K562 (cell line): ENCODE results near the gene GTPBP1. TPM values are rescaled to one million over a fixed set of nuclear protein-coding genes. Genes with fewer than 3 reads are reported as not detected.

ENCODE experiments used
- ATAC-seq: fragments of 200-7000 bp; cut with Tn5 transposase; 3 replicates; pipeline ENCODE4 v1.9.1; 2020; ENCODE audit warnings: moderate library complexity
- BruUV-seq: library from RNA; stranded (reverse); fragments of 400-500 nt; replicated peaks from 2 replicates; lab custom pipeline; 2021; lab: Mats Ljungman, UMichigan
- CTCF ChIA-PET: fragments of 300-600 bp; formaldehyde crosslinking; extraction: SDS; loops from one replicate; lab custom pipeline; 2021; ENCODE audit warnings: low intra/inter-chr PET ratio; lab: Yijun Ruan, JAX
- POLR2A ChIA-PET: fragments of 300-600, 350-650 bp; sonication (Branson Sonifier 250); formaldehyde crosslinking; extraction: SDS; loops from one replicate; lab custom pipeline; 2021; ENCODE audit warnings: antibody characterized with exemption, inconsistent platforms; lab: Yijun Ruan, JAX
- DNase-seq, 4 experiments: peaks; one replicate each; pipeline versions ENCODE4 v3.0.0 to v3.0.0-alpha.2; 2011 to 2018; ENCODE audit warnings: low spot score in 3 of 4, mixed read lengths in 3 of 4; ENCODE audit errors: extremely low read depth in 1 of 4
- FAIRE-seq: peaks from 2 replicates; lab custom pipeline; 2011; peaks lifted over from hg19 to GRCh38; lab: Jason Lieb, UNC
- H2AFZ ChIP-seq: 2 replicates; pipeline ENCODE4 v1.6.0; 2011; ENCODE audit warnings: low read depth, low read length, control low read depth, inconsistent platforms
- H3K27ac ChIP-seq: fragments of 200-600 bp; 3 replicates; pipeline ENCODE4 v1.8.0; 2011; ENCODE audit warnings: low read depth, mild to moderate bottlenecking, control low read depth, inconsistent platforms, low read length, moderate library complexity, mixed read lengths; ENCODE audit errors: extremely low read depth
- H3K27me3 ChIP-seq, 2 experiments: fragments of 300-600 bp in 1 of 2; 2 replicates in 1 of 2; 3 replicates in 1 of 2; pipeline versions ENCODE4 v1.6.0 to v1.8.0; 2011; ENCODE audit warnings: inconsistent platforms in 2 of 2, low read length in 2 of 2, mild to moderate bottlenecking in 1 of 2, mixed read lengths in 1 of 2, moderate library complexity in 1 of 2; ENCODE audit not compliant: control insufficient read depth in 2 of 2, insufficient read depth in 2 of 2
- H3K36me3 ChIP-seq: fragments of 300-600 bp; 3 replicates; pipeline ENCODE4 v1.8.0; 2011; ENCODE audit warnings: mild to moderate bottlenecking, low read length, inconsistent platforms; ENCODE audit not compliant: control insufficient read depth, insufficient read depth
- H3K4me1 ChIP-seq, 2 experiments: fragments of 200-600 bp in 1 of 2; replicated peaks in 1 of 2; 2 replicates in 1 of 2; 3 replicates in 1 of 2; pipeline versions ENCODE4 v1.5.1 to v1.8.0; 2011; ENCODE audit warnings: inconsistent platforms in 2 of 2, low read length in 2 of 2, mild to moderate bottlenecking in 1 of 2, mixed read lengths in 1 of 2, moderate library complexity in 1 of 2; ENCODE audit not compliant: control insufficient read depth in 2 of 2, insufficient read depth in 2 of 2
- H3K4me2 ChIP-seq: 2 replicates; pipeline ENCODE4 v1.6.1; 2011; ENCODE audit warnings: low read length, control low read depth, inconsistent platforms, mixed read lengths; ENCODE audit not compliant: insufficient read depth
- H3K4me3 ChIP-seq: fragments of 200-600 bp; sonication (generic), shearing (Covaris generic); 2 replicates; pipeline ENCODE4 v1.5.1; 2016; ENCODE audit warnings: control low read depth, inconsistent platforms
- H3K79me2 ChIP-seq: fragments of 200-600 bp; 3 replicates; pipeline ENCODE4 v1.8.0; 2011; ENCODE audit warnings: low read length, inconsistent platforms; ENCODE audit not compliant: control insufficient read depth, insufficient read depth
- H3K9ac ChIP-seq, 2 experiments: 2 replicates each; pipeline versions ENCODE4 v1.6.0 to v1.6.1; 2011; ENCODE audit warnings: low read depth in 2 of 2, low read length in 2 of 2, control low read depth in 1 of 2, inconsistent platforms in 1 of 2, mild to moderate bottlenecking in 1 of 2, mixed read lengths in 1 of 2; ENCODE audit not compliant: insufficient read depth in 1 of 2
- H3K9me1 ChIP-seq: one replicate; pipeline ENCODE4 v1.6.0; 2011; ENCODE audit warnings: inconsistent platforms, mild to moderate bottlenecking, low read length, moderate library complexity; ENCODE audit not compliant: control insufficient read depth, insufficient read depth
- H3K9me3 ChIP-seq: replicated peaks from 2 replicates; pipeline ENCODE4 v1.5.1; 2011; ENCODE audit warnings: low read depth, low read length, inconsistent platforms; ENCODE audit not compliant: control insufficient read depth, insufficient read depth
- H4K20me1 ChIP-seq: replicated peaks from 2 replicates; pipeline ENCODE4 v1.6.1; 2011; ENCODE audit warnings: low read length, inconsistent platforms, mixed read lengths; ENCODE audit not compliant: control insufficient read depth, insufficient read depth
- CBFA2T3 ChIP-seq: fragments of 450-650 bp; IDR thresholded peaks from 2 replicates; pipeline ENCODE4 v1.6.1; 2017
- CXXC5 ChIP-seq: fragments of 250-450 bp; sonication (Bioruptor Pico); IDR thresholded peaks from 2 replicates; pipeline ENCODE4 v1.8.0; 2022; ENCODE audit warnings: inconsistent platforms, mild to moderate bottlenecking, moderate library complexity
- NFE2L1 ChIP-seq: fragments of 450-650 bp; IDR thresholded peaks from 2 replicates; pipeline ENCODE4 v1.6.1; 2016; ENCODE audit warnings: missing genetic modification characterization, low read depth, mild to moderate bottlenecking, missing compliant biosample characterization, moderate library complexity, borderline replicate concordance
- PTTG1 ChIP-seq: fragments of 450-650 bp; IDR thresholded peaks from 2 replicates; pipeline ENCODE4 v1.6.1; 2016; ENCODE audit warnings: low read depth, mild to moderate bottlenecking, missing genetic modification characterization, missing compliant biosample characterization
- TRIM28 ChIP-seq: fragments of 450-650 bp; IDR thresholded peaks from 2 replicates; pipeline ENCODE4 v1.6.1; 2017
- ZNF174 ChIP-seq: fragments of 250-450 bp; sonication (Bioruptor Pico); IDR thresholded peaks from 2 replicates; pipeline ENCODE4 v1.4.0; 2020; ENCODE audit warnings: mild to moderate bottlenecking
- WGBS: fragments of 100-300 bp; shearing (Covaris generic); methylation state at CpG from one replicate; pipeline ENCODE4 v1.1.6; 2016; ENCODE audit warnings: low coverage, mixed read lengths; ENCODE audit not compliant: insufficient coverage; ENCODE audit errors: missing lambda C conversion rate; 5-methylcytosine and 5-hydroxymethylcytosine counted together
- in situ Hi-C: fragments of 300-500 bp; cut with MboI; formaldehyde crosslinking; loops from 4 replicates; pipeline ENCODE4 v1.15.0; 2018; ENCODE audit warnings: inconsistent platforms, mixed read lengths
- intact Hi-C: fragments of 100-400 bp; cut with micrococcal nuclease; formaldehyde crosslinking; loops from 2 replicates; pipeline ENCODE4 v1.14.2; 2022
- polyA plus RNA-seq, 8 experiments: library from polyadenylated mRNA; depleted of rRNA in 4 of 8; stranded (reverse) in 5 of 8; unstranded in 3 of 8; fragments of >200 nt; fragmentation: Nextera tagmentation in 2 of 8; fragmentation: Illumina TruSeq in 1 of 8; extraction: Ambion mirVana in 2 of 8; extraction: Trizol in 1 of 8; gene quantifications; 2 replicates each; pipeline versions ENCODE4 v1.2.1 to v1.2.3, GENCODE V29; 2011 to 2014; ENCODE audit warnings: inconsistent platforms in 1 of 8, missing spikeins in 1 of 8
- total RNA-seq, 7 experiments: library from RNA; depleted of rRNA in 6 of 7; stranded (reverse); fragments of >200 nt in 6 of 7; fragmentation: Illumina TruSeq in 2 of 7; extraction: Trizol in 2 of 7; gene quantifications; 2 replicates each; pipeline versions ENCODE4 v1.2.1 to v1.2.3, GENCODE V29; 2011 to 2021; ENCODE audit warnings: low replicate concordance in 1 of 7
- TF ChIP-seq, protein P1 (sequence below): fragments of 200-800 bp; sonication (Bioruptor generic); IDR thresholded peaks from 2 replicates; pipeline ENCODE4 v1.6.1; 2016; ENCODE audit warnings: missing genetic modification characterization, missing compliant biosample characterization
- TF ChIP-seq, protein P2 (sequence below): sonication (generic); formaldehyde crosslinking; IDR thresholded peaks from 2 replicates; pipeline ENCODE4 v1.8.0; 2022; ENCODE audit warnings: mild to moderate bottlenecking, missing genetic modification reagents, borderline replicate concordance
- TF ChIP-seq, protein P3 (sequence below): sonication (generic); formaldehyde crosslinking; IDR thresholded peaks from 2 replicates; pipeline ENCODE4 v1.8.0; 2022; ENCODE audit warnings: missing genetic modification reagents, mild to moderate bottlenecking, moderate library complexity, borderline replicate concordance
- TF ChIP-seq, protein P4 (sequence below): fragments of 450-650 bp; IDR thresholded peaks from 2 replicates; pipeline ENCODE4 v1.6.1; 2016; ENCODE audit warnings: mild to moderate bottlenecking

Gene GTPBP1
- total and polyA plus RNA-seq, 9 of the 15 experiments (the other 6 are each of a cell fraction or from before 2014, with no cell fraction given) = 0.83 to 53.2 (median 23.3) TPM

DNA sequence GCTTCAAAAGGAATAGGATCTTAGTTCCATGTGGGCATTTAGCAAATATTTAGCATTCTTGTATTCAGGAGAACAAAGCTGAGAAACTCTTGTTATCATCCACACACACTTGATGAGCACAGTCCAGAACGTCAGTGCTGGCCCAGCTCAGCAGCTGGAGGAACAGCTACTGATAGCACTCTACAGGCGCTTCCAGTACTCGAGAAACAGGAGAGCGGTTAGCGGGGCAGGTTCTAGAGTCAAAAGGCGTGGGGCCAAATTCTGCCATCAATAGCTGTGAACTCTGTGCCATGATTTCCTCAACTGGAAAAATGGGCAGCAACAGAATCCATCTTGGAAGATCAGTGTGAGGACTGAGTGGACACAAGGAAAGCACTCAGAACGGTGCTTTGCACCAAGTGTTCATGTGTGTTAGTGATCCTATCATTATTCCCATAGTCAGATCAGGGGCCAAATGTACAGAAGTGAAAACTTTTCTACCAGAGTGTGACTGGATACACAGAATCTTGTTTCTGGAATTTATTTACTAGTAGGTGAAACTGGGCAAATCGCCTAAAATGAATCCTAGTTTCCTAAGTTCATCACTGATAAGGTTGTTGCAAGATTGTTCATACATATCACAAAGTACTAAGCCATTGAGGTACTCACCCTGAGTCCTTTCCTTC lies 8.2 kb upstream of the GTPBP1 start:
- peak; percentile 63 for FAIRE-seq
- Histone ChIP-seq H3K4me2 (peak overlapping the region; percentile 83), H3K4me1 (peaks cover 38 to 45% of the 10 kb centered on the region in 2 experiments; a peak in 4 of 5 replicates), H3K9me3 (no peaks in the 10 kb centered on the region), H3K27ac (peak overlapping the region; percentile 50; the same call in 2 of the 3 replicates), H3K9ac (peak overlapping the region; percentile 26 to 57; a peak in 3 of 4 replicates), H3K36me3 (peaks cover 45% of the 10 kb centered on the region), H3K27me3 (no peaks in the 10 kb centered on the region), H4K20me1 (no peaks in the 10 kb centered on the region; the same call in 1 of the 2 replicates), H3K79me2 (peaks cover 80% of the 10 kb centered on the region), H3K9me1 (peaks cover 3% of the 10 kb centered on the region), H3K4me3 (peak overlapping the region; percentile 89), H2AFZ (no peak overlapping the region)
- in situ Hi-C loops (no loop called here), intact Hi-C loops (no loop called here)
- POLR2A ChIA-PET = interaction anchor here (0.5 to 3.2 kb wide), 8 partner anchors 9 to 223 kb away, joined by 3 to 12 read pairs (median 4); partner anchors contain the start of gene TOMM22
- DNase-seq = peak in 2 of 4 experiments; percentile 39 to 73
- WGBS = under 1% methylated on average over 8 of the region's 8 CpGs
- ATAC-seq = peak; percentile 58
- BruUV-seq = no TSS peak
- CTCF ChIA-PET = no interaction called here
- TF ChIP-seq, protein P1, sequence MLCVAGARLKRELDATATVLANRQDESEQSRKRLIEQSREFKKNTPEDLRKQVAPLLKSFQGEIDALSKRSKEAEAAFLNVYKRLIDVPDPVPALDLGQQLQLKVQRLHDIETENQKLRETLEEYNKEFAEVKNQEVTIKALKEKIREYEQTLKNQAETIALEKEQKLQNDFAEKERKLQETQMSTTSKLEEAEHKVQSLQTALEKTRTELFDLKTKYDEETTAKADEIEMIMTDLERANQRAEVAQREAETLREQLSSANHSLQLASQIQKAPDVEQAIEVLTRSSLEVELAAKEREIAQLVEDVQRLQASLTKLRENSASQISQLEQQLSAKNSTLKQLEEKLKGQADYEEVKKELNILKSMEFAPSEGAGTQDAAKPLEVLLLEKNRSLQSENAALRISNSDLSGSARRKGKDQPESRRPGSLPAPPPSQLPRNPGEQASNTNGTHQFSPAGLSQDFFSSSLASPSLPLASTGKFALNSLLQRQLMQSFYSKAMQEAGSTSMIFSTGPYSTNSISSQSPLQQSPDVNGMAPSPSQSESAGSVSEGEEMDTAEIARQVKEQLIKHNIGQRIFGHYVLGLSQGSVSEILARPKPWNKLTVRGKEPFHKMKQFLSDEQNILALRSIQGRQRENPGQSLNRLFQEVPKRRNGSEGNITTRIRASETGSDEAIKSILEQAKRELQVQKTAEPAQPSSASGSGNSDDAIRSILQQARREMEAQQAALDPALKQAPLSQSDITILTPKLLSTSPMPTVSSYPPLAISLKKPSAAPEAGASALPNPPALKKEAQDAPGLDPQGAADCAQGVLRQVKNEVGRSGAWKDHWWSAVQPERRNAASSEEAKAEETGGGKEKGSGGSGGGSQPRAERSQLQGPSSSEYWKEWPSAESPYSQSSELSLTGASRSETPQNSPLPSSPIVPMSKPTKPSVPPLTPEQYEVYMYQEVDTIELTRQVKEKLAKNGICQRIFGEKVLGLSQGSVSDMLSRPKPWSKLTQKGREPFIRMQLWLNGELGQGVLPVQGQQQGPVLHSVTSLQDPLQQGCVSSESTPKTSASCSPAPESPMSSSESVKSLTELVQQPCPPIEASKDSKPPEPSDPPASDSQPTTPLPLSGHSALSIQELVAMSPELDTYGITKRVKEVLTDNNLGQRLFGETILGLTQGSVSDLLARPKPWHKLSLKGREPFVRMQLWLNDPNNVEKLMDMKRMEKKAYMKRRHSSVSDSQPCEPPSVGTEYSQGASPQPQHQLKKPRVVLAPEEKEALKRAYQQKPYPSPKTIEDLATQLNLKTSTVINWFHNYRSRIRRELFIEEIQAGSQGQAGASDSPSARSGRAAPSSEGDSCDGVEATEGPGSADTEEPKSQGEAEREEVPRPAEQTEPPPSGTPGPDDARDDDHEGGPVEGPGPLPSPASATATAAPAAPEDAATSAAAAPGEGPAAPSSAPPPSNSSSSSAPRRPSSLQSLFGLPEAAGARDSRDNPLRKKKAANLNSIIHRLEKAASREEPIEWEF (CRISPR knock-in tag) = no peak
- TF ChIP-seq CXXC5 (CRISPR knock-in tag) = peak; percentile 32; the same call in 1 of the 2 replicates
- TF ChIP-seq, protein P2, sequence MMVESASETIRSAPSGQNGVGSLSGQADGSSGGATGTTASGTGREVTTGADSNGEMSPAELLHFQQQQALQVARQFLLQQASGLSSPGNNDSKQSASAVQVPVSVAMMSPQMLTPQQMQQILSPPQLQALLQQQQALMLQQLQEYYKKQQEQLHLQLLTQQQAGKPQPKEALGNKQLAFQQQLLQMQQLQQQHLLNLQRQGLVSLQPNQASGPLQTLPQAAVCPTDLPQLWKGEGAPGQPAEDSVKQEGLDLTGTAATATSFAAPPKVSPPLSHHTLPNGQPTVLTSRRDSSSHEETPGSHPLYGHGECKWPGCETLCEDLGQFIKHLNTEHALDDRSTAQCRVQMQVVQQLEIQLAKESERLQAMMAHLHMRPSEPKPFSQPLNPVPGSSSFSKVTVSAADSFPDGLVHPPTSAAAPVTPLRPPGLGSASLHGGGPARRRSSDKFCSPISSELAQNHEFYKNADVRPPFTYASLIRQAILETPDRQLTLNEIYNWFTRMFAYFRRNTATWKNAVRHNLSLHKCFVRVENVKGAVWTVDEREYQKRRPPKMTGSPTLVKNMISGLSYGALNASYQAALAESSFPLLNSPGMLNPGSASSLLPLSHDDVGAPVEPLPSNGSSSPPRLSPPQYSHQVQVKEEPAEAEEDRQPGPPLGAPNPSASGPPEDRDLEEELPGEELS (CRISPR knock-in tag) = no peak
- TF ChIP-seq, protein P3, sequence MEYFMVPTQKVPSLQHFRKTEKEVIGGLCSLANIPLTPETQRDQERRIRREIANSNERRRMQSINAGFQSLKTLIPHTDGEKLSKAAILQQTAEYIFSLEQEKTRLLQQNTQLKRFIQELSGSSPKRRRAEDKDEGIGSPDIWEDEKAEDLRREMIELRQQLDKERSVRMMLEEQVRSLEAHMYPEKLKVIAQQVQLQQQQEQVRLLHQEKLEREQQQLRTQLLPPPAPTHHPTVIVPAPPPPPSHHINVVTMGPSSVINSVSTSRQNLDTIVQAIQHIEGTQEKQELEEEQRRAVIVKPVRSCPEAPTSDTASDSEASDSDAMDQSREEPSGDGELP (CRISPR knock-in tag) = peak; percentile 78
- TF ChIP-seq TRIM28 = no peak
- TF ChIP-seq CBFA2T3 = peak; percentile 61
- no peak for TF ChIP-seq NFE2L1
- TF ChIP-seq ZNF174 (CRISPR knock-in tag) = no peak
- TF ChIP-seq, protein P4, sequence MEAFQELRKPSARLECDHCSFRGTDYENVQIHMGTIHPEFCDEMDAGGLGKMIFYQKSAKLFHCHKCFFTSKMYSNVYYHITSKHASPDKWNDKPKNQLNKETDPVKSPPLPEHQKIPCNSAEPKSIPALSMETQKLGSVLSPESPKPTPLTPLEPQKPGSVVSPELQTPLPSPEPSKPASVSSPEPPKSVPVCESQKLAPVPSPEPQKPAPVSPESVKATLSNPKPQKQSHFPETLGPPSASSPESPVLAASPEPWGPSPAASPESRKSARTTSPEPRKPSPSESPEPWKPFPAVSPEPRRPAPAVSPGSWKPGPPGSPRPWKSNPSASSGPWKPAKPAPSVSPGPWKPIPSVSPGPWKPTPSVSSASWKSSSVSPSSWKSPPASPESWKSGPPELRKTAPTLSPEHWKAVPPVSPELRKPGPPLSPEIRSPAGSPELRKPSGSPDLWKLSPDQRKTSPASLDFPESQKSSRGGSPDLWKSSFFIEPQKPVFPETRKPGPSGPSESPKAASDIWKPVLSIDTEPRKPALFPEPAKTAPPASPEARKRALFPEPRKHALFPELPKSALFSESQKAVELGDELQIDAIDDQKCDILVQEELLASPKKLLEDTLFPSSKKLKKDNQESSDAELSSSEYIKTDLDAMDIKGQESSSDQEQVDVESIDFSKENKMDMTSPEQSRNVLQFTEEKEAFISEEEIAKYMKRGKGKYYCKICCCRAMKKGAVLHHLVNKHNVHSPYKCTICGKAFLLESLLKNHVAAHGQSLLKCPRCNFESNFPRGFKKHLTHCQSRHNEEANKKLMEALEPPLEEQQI = no peak
- no peak for TF ChIP-seq PTTG1 (tag)
